GM21529 (cell line): ENCODE data around the gene NKIRAS1.

ENCODE experiments used
- ATAC-seq: cut with Tn5 transposase; IDR thresholded peaks from one replicate; pipeline ENCODE4 v1.9.1; 2021; ENCODE audit not compliant: unreplicated experiment

NKIRAS1 gene

DNA sequence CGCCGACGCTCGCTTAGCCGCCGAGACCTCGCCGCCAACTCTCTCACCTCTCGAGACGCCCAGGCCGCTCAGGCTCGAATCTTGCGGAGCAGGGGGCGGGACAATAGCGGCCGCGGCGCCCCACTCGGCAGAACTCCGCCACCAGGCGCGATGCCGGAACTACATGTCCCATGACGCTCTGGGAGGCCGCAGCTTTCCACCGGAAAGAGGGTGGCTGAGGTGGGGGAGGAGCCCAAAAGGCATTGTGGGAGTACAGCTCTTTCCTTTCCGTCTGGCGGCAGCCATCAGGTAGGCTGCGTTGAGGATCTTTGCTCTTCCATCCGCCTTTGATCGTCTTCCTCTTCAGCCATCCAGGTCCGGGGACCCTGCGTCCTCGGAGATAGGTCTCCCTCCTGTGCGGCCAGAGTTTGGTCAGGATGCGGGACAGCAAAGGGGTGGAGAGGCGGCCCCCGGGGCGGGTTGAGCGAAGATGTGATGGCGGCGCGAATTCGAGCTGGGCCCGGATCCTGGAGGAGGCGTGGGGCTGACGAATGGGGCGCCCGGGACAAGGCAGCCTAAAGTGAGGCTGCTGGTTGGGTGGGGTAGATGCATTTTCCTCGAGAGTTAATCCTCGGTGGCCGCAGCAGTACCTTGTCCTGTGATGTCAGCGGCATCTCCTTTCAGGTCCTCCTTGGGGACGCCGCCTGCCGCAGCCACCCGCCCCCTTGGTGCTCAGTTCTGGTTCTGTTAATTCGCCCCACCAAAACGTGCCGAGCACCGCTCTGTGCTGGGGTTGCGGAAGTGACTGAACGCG, at the start of gene NKIRAS1, which contains the start of gene RPL15:
TSS of gene NKIRAS1 (minus strand) at position 105 of the 793 bp plus-strand sequence. CDS start 6,086 bp downstream, outside the sequence.
TSS of gene RPL15 (plus strand) at position 247 of the 793 bp plus-strand sequence. CDS start 728 bp downstream, outside the sequence.
- peak; percentile 94 for ATAC-seq

DNA sequence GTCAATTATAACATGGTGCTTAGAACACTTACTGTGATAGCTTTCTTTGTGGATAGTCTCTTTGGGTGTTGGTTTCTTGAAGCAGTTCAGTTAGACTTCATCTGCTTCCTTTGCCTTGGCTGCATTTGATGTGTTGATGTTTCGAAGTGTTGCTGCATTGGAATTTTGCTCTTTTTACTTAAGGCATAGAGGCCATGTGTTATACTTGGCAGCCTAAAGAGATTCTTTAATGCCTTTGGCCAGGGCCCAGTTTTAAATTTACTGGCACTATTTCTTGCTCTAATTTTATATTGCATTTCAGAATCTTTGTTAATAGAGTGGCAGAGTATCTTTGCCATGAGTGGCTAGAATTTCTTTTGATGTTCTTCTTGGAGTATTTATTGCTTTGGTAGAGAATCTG, 49.5 kb upstream of the NKIRAS1 start:
- ATAC-seq: no peak

DNA sequence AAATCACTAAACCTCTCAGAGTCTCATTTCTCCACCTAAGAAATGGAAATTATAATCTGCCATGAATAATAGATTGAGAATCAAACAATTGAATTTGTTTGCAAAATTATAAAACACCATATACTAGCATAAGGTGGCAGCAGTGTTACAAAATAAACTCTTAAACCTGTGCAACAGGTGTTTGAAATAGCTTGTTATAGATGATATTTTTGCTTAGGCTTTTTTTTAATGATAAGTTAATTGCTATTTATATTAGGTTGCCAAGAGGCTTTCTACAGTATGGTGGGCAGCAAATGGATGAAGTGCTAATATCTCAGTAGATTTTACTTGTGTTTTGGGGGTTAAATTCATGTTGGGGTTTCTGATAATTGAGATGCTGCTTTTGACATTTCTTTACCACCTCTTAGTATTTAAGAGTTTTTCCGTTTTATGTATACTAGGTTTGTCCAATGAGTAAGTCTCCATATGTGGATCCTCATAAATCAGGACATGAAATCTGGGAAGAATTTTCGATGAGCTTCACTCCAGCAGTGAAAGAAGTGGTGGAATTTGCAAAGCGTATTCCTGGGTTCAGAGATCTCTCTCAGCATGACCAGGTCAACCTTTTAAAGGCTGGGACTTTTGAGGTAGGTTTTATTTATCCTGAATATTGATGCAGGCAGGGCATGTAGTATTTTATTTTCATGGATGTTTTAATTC, 47.9 kb upstream of the NKIRAS1 start:
- no peak for ATAC-seq

DNA sequence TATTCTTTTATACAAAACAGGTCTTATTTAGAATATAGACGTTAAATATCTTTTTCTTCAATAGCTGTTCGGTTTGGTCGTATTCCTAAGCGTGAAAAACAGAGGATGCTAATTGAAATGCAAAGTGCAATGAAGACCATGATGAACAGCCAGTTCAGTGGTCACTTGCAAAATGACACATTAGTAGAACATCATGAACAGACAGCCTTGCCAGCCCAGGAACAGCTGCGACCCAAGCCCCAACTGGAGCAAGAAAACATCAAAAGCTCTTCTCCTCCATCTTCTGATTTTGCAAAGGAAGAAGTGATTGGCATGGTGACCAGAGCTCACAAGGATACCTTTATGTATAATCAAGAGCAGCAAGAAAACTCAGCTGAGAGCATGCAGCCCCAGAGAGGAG, 45.1 kb upstream of the NKIRAS1 start:
- no peak for ATAC-seq

DNA sequence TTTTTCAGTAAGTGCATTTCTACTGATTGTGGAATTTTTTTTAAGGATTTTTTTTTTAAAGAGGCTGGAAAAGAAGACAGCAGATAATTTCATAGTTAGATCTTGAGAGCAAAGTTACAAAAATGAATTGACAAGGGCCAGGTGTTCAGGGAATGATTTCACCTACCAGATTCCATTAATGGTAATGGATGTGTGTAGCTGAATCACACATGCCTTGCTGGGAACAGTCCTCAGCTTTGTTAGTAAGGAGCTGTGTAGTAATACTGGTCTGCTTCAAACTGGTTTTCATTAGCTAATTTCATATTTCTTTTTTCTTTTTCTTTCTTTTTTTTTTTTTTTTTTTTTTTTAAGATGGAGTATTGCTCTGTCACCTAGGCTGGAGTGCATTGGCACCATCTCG, 44.3 kb upstream of the NKIRAS1 start:
- no peak for ATAC-seq

DNA sequence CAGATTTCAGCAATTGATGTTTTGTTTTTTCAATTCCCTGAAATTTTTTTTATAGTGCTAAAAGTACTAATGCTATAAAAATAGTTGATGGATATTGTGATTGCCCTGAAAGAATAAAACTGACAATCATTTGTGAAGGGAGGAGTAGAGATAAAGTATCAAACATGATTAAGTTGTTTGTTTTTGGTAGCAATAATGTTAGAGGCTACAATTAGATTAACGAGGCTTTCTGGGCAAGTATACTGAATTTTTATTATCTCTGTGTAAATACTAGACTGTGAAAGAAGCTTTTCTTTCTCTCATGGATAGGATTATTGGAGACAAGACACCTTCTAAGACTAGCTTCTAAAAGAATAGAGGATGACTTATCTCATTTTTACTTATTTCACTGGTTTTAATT, 43.9 kb upstream of the NKIRAS1 start:
- ATAC-seq: no peak

DNA sequence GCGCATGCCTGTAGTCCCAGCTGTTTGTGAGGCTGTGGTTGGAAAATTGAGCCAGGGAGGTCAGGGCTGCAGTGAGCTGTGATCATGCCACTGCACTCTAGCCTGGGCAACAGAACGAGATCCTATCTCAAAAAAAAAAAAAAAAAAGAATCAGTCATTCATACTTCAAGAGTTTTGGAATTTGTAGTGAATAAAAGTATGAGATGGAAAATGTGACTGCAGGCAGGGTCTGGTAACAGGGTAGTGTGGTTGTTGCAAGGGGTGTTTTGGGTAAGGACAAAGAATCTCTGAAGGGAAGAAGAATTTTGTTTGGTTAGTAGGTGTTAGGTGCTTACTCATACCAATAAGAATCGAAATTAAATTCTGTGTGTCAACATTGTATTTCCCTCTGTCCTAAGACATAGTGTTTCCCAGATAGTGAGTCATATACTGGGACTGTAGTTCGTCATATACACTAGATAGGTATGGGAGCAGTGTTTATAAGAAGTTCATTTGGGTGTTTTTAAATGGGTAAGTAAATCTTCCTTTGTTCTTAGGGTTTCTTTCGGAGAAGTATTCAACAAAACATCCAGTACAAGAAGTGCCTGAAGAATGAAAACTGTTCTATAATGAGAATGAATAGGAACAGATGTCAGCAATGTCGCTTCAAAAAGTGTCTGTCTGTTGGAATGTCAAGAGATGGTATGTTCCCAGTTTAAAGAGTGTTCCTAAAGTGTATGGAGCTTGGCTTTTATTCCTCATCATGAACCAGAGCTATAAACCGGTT, 42.5 kb upstream of the NKIRAS1 start:
- ATAC-seq: no peak

DNA sequence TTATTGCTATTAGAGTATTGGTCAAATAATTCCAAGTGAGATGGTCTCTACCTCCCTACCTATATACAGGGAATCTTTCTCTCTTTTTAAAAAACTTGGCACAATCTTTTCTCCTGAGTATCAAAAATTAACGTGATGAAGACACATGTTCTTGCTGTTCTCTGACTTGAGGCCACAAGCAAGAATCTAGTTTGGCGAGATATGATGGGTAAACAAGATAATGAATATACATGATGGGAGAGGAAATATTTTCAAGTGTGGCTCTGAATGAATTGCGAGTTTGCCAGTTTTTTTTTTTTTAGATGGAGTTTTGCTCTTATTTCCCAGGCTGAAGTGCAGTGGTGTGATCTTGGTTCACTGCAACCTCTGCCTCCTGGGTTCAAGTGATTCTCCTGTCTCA, 39.9 kb upstream of the NKIRAS1 start:
- no peak for ATAC-seq

DNA sequence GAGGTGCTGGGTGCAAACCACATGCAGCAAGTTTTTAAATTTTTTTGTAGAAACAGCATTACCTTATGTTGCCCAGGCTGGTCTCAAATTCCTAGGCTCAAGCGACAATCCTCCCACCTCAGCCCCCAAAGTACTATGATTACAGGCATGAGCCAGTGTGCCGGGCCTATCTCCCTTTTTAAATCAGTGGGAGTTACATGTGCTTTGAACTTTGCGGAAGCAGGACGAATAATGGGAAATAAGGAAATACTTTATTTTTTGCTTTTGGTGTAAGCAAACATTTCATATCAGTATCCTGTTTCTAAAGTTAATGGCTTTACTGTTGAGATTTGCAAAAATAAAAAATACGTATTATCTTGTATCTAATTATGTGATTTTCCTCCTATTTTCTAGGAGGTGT, 37.4 kb upstream of the NKIRAS1 start:
- ATAC-seq: no peak

DNA sequence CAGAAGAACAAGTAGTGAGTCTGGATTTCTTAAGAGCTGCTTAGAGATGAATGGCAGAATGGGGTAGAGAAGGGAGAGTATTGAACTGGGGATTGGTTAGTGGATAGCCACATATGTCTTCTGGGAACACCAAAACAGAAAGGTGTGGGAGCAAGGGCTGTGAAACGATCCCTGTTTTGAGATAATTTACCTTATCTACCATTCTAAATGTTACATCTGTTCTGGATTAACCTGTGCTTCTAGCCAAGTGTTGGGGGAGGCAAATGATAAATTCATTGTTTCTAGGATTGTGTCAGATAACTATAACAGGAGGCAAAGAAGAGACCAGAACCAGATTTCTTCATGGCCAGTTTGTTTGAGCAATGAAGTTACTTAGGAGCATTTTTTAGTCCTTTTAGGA, 36.7 kb upstream of the NKIRAS1 start:
- no peak for ATAC-seq

DNA sequence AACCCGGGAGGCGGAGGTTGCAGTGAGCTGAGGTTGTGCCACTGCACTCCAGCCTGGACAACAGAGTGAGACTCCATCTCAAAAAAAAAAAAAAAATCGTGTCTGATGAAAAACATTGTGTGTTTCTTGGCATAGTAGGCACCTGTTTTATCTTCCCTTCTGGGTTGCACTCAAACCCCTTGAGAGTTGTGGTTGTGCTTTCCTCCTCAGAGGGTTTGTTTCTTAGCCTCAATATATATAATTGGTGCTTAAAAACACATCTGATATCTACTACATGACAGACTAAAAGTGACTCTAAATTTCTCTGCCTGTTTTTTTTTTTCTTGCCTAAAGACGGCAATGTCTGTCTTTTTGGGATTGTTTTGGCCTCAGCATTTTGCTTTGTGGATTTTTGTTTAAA, 35.9 kb upstream of the NKIRAS1 start:
- peak; percentile 33 for ATAC-seq

DNA sequence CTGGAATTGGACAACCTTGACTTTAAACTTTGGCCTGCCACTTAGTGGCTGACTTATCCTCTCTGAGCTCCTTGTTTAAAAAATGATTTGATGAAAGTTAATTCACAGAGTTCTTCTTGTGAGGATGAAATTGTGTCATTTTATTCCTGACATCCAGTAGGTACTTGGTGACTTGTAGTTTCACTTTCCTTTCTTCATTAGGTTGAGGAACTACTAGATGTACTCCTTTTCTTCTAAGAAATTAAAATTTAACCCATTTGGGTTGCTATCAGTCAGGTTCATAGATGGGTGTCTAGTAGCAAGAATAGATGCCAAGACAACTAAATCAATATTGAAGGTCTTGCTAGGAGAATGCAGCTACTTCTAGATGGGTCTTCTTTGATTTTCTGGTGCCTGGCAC, 33.5 kb upstream of the NKIRAS1 start:
- no peak for ATAC-seq

DNA sequence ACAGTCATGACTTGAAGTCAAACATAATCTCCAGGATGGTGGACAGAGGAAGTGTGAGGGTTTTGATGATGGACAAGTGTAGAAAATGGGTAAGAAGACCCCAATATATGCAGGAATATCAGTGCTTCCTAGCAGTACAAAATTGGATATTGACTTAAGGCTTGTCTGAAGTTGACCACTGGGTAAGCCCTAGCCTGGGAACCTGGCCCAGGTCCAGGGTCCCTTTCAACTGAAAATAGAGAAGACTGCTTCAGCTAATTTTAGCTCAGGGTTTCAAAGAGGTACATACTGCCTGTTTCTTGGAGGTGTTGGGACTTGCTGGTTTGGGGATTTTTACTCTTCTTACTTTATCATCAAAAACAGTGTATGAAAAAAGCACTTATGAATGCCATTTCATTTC, 33.0 kb upstream of the NKIRAS1 start:
- peak; percentile 21 for ATAC-seq

DNA sequence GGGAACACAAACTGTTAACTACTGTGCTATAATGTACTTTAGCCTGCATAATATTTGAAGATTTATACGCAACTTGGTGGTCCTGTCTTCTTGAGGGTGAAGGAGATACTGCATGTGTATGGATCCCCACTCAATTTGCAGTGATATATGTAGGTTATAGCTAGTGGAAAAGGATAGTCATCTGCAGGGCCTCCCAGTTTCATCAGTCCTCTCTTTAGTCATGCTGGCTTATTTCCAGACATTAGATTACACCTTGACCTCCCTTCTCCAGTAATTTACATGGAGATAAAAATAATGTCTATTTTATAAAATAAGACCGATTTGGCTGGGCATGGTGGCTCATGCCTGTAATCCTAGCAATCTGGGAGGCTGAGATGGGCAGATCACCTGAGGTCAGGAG, 32.0 kb upstream of the NKIRAS1 start:
- no peak for ATAC-seq

DNA sequence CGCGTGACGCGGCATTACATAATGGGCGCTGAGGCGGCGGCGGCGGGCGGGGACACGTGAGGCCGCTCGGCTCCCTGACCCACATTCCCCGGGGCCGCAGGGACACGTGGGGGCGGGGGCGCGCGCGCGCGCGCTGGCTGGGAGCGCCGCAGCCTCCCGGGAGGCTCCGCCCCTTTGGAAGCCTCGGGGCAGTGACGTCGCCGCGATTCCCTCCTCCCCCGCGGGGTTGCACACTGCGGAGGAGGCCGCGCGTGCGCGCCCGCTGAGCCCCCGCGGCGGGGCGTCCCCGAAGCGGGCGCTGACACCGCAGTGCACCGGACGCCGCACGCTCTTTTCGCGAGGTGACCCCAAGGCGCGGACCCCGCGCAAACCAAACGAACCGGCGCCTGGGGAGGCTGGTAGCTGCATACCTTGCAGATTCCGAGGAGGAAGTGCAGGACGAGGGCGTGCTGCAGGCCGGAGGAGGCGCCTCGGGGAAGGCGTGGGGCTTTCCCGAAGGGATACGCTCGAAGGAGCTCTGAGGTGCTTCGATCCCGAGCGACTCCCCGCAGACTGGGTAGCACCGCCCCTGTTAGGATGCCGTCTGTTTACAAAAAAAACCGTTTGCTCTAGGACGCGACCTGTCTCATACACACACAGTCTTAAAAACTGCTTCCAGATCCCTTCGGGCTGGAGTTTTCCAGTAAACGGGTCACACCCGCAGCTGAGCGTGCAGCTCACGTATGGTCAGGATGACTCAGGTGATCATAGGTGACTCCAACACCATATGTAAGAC, 29.3 kb upstream of the NKIRAS1 start:
- ATAC-seq: peak; percentile 76

DNA sequence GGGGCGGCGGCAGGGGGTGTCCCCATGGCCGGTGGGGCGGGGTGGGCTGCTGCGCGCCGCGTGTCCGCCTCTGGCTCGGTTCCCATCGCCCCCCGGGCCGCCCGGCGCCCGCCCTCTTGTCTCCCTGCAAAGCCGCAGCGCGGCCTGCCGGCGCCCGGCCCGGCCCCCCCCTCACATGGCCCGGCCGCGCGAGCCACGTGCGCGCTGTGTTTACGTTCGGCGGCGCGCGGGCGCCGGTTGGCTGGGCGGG, 28.8 kb upstream of the NKIRAS1 start:
- ATAC-seq: no peak

DNA sequence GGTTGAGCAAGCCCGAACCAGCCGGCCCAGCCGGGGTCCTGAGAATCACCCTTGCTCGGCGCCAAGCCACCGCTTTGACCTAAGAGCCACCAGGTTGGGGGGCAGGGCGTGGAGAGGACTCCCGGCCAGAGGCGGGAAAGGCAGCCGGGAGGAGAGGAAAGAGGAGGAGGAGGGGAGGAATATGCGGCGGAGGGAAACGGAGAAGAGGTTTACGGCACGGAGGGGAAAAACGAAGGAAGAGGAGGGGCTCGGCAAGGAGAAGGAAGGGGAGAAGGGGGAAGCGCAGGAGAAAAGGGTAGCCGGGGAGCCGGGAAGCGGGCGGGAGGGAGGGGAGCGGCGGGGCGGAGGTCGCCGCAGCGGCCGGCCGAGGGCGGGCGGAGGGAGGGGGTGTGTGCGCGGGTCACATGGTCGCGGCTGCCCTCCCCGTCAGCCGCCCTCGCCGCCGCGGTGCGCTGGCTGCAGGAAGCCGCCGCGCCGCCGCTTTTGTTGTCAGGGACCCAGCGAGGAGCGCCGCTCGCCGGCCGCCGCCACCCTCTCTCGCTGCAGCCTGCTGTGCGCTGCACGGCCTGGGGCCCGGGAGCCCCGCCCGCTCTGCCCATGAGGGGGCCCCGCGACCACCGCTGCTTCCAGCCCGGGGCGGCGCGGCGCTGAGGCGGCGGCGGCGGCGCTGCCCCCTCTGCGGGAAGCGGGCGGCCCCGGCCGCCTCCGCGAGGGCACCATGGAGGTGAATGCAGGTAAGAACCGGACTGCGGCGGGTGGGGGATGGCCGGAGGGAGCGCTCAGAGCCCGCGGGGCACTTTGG, 28.3 kb upstream of the NKIRAS1 start, which contains the start of gene NR1D2:
TSS of gene NR1D2 (plus strand) at position 426 of the 802 bp plus-strand sequence. CDS start at position 719, 293 bp downstream.
- ATAC-seq: peak; percentile 57

DNA sequence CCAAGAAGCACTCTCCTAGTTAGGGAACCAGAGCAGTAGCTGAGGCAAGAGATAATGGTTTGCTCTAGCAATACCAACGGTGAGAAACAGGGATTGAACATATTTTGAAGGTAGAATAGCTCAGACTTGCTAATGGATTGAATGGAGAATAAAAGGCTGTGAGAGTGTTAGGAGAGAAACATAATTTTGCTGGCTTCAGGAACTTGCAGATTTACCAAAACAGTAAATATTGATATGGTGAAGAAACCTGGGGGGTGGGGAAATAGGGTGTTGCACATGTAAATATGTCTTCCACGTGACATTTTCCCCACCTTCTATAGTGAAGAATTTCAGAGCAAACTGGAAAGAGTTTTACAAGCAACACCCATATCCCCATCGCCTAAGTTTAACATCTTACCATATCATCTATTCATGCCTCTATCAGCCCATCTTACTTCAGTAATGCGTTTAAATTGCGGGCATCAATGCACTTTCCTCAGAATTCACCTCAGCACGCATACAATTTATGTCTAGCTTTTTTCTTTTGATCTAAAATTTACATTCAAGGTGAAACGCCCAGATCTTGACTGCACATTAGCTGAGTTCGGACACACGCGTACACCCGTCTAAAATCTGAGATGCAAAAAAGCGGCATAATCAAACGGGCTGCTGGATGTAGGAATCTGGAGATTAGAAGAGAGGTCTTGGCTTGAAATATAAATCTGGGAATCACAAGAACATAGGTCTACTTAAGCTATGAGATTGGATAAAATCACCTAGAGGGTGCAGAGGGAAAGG, 27.4 kb upstream of the NKIRAS1 start:
- no peak for ATAC-seq

DNA sequence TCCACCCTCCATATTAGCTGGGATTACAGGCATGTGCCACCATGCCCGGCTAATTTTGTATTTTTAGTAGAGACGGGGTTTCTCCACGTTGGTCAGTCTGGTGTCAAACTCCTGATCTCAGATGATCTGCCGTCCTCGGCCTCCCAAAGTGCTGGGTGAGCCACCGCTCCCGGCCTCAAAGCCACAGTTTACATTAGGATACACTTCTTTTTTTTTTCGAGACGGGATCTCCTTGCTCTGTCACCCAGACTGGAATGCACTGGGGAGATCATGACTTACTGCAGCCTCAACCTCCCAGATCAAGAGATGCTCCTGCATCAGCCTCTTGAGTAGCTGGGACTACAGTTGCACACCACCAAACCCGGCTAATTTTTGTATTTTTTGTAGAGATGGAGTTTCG, 25.8 kb upstream of the NKIRAS1 start:
- ATAC-seq: no peak
